T-helper 2 cell treated with Interferon-gamma antibody and Interleukin-4, amounts not matched to agents 5 μg/mL and 100 μg/mL, for 36 hours (primary cell): ENCODE data around the gene MYO1F.
A peak's percentile ranks its signal among the peaks of the same experiment; 100 is the strongest.

Experiments used
- DNase-seq: peaks from one replicate; pipeline ENCODE4 v3.0.0; 2021; ENCODE audit warnings: low spot score
- H3K27ac Mint-ChIP-seq: one replicate; pipeline ENCODE4 v1.8.0; 2021; ENCODE audit warnings: mild to moderate bottlenecking, mixed read lengths
- H3K27me3 Mint-ChIP-seq: one replicate; pipeline ENCODE4 v1.8.0; 2021; ENCODE audit warnings: low read depth, mixed read lengths
- H3K36me3 Mint-ChIP-seq: one replicate; pipeline ENCODE4 v1.8.0; 2021; ENCODE audit warnings: low read depth, mixed read lengths
- H3K4me1 Mint-ChIP-seq: one replicate; pipeline ENCODE4 v1.8.0; 2021; ENCODE audit warnings: low read depth, mixed read lengths
- H3K4me3 Mint-ChIP-seq: one replicate; pipeline ENCODE4 v1.8.0; 2022; ENCODE audit warnings: mild to moderate bottlenecking, moderate library complexity, mixed read lengths
- H3K9me3 Mint-ChIP-seq: one replicate; pipeline ENCODE4 v1.8.0; 2021; ENCODE audit warnings: mixed read lengths

The MYO1F gene

GRCh38 chr19:8610041-8610935 lies 33.0 kb upstream of the MYO1F start, which contains the start of gene ADAMTS10:
Gene ADAMTS10 (minus strand): TSS chr19:8610715. CDS start chr19:8605710, 5,005 bp downstream.
- no peaks in the 10 kb centered on the region for H3K9me3 Mint-ChIP-seq
- peak within 1 kb of the TSS; percentile 3 for H3K27ac Mint-ChIP-seq
- H3K36me3 Mint-ChIP-seq = peaks cover 1% of the 10 kb centered on the region
- peaks cover 20% of the 10 kb centered on the region for H3K27me3 Mint-ChIP-seq
- peaks cover 9% of the 10 kb centered on the region for H3K4me1 Mint-ChIP-seq
- peak within 1 kb of the TSS; percentile 83 for H3K4me3 Mint-ChIP-seq
- DNase-seq = peak; percentile 7

- Mint-ChIP-seq H3K4me1 (peaks cover 9% of the 10 kb centered on the region), H3K27me3 (peaks cover 20% of the 10 kb centered on the region), H3K4me3 (peak overlapping the region; percentile 83), H3K36me3 (peaks cover 1% of the 10 kb centered on the region), H3K27ac (no peak overlapping the region), H3K9me3 (peaks cover 3% of the 10 kb centered on the region)
- no peak for DNase-seq
Measured at GRCh38 chr19:8609279-8610040, 32.2 kb upstream of the MYO1F start.

GRCh38 chr19:8608941-8609278 lies 31.7 kb upstream of the MYO1F start:
- Mint-ChIP-seq H3K27me3 (peaks cover 20% of the 10 kb centered on the region), H3K27ac (no peak overlapping the region), H3K9me3 (peaks cover 3% of the 10 kb centered on the region), H3K4me3 (peak overlapping the region; percentile 28), H3K4me1 (peaks cover 9% of the 10 kb centered on the region), H3K36me3 (peaks cover 1% of the 10 kb centered on the region)
- DNase-seq = no peak

GRCh38 chr19:8607386-8607785 lies 30.1 kb upstream of the MYO1F start:
- Mint-ChIP-seq H3K27me3 (peaks cover 20% of the 10 kb centered on the region), H3K4me3 (no peak overlapping the region), H3K9me3 (peaks cover 3% of the 10 kb centered on the region), H3K27ac (no peak overlapping the region), H3K4me1 (peaks cover 9% of the 10 kb centered on the region), H3K36me3 (peaks cover 1% of the 10 kb centered on the region)
- DNase-seq = no peak

GRCh38 chr19:8605514-8605913 lies 28.3 kb upstream of the MYO1F start:
- H3K4me1 Mint-ChIP-seq = peaks cover 9% of the 10 kb centered on the region
- no peak overlapping the region for H3K27ac Mint-ChIP-seq
- DNase-seq = no peak
- H3K27me3 Mint-ChIP-seq = peaks cover 16% of the 10 kb centered on the region
- peaks cover 3% of the 10 kb centered on the region for H3K9me3 Mint-ChIP-seq
- H3K36me3 Mint-ChIP-seq = peaks cover 1% of the 10 kb centered on the region
- no peak overlapping the region for H3K4me3 Mint-ChIP-seq

GRCh38 chr19:8601796-8602195 lies 24.6 kb upstream of the MYO1F start:
- Mint-ChIP-seq H3K27ac (no peak overlapping the region), H3K36me3 (no peaks in the 10 kb centered on the region), H3K4me3 (no peak overlapping the region), H3K27me3 (no peaks in the 10 kb centered on the region), H3K9me3 (peaks cover 3% of the 10 kb centered on the region), H3K4me1 (no peaks in the 10 kb centered on the region)
- no peak for DNase-seq

GRCh38 chr19:8600816-8601215 lies 23.6 kb upstream of the MYO1F start:
- no peak overlapping the region for H3K27ac Mint-ChIP-seq
- peaks cover 3% of the 10 kb centered on the region for H3K9me3 Mint-ChIP-seq
- H3K27me3 Mint-ChIP-seq = no peaks in the 10 kb centered on the region
- DNase-seq = no peak
- no peaks in the 10 kb centered on the region for H3K4me1 Mint-ChIP-seq
- H3K4me3 Mint-ChIP-seq = no peak overlapping the region
- H3K36me3 Mint-ChIP-seq = no peaks in the 10 kb centered on the region

GRCh38 chr19:8600064-8600463 lies 22.8 kb upstream of the MYO1F start:
- no peak for DNase-seq
- peaks cover 3% of the 10 kb centered on the region for H3K9me3 Mint-ChIP-seq
- no peaks in the 10 kb centered on the region for H3K36me3 Mint-ChIP-seq
- no peaks in the 10 kb centered on the region for H3K4me1 Mint-ChIP-seq
- H3K4me3 Mint-ChIP-seq = no peak overlapping the region
- H3K27ac Mint-ChIP-seq = no peak overlapping the region
- H3K27me3 Mint-ChIP-seq = no peaks in the 10 kb centered on the region

- H3K4me1 Mint-ChIP-seq = peaks cover 9% of the 10 kb centered on the region
- H3K4me3 Mint-ChIP-seq = no peak overlapping the region
- peaks cover 14% of the 10 kb centered on the region for H3K27me3 Mint-ChIP-seq
- no peak overlapping the region for H3K27ac Mint-ChIP-seq
- no peak for DNase-seq
- no peaks in the 10 kb centered on the region for H3K36me3 Mint-ChIP-seq
- H3K9me3 Mint-ChIP-seq = peaks cover 26% of the 10 kb centered on the region
Measured at GRCh38 chr19:8596168-8596567, 18.9 kb upstream of the MYO1F start.

- H3K27ac Mint-ChIP-seq = no peak overlapping the region
- peaks cover 9% of the 10 kb centered on the region for H3K4me1 Mint-ChIP-seq
- peaks cover 20% of the 10 kb centered on the region for H3K27me3 Mint-ChIP-seq
Measured at GRCh38 chr19:8595651-8596050, 18.4 kb upstream of the MYO1F start.

GRCh38 chr19:8593931-8594330 lies 16.7 kb upstream of the MYO1F start:
- Mint-ChIP-seq H3K4me1 (peaks cover 9% of the 10 kb centered on the region), H3K4me3 (no peak overlapping the region), H3K36me3 (no peaks in the 10 kb centered on the region), H3K9me3 (peaks cover 26% of the 10 kb centered on the region), H3K27me3 (peaks cover 20% of the 10 kb centered on the region), H3K27ac (no peak overlapping the region)
- DNase-seq = no peak

More at GRCh38 chr19:8595651-8596050, 18.4 kb upstream of the MYO1F start:
- no peak for DNase-seq
- Mint-ChIP-seq H3K9me3 (peaks cover 26% of the 10 kb centered on the region), H3K36me3 (no peaks in the 10 kb centered on the region), H3K4me3 (no peak overlapping the region)

GRCh38 chr19:8592231-8593009 lies 15.2 kb upstream of the MYO1F start:
- Mint-ChIP-seq H3K4me1 (peaks cover 9% of the 10 kb centered on the region), H3K27ac (peak overlapping the region; percentile 42), H3K27me3 (peaks cover 20% of the 10 kb centered on the region), H3K36me3 (no peaks in the 10 kb centered on the region), H3K4me3 (peak overlapping the region; percentile 72), H3K9me3 (peaks cover 26% of the 10 kb centered on the region)
- DNase-seq = peak; percentile 74

- Mint-ChIP-seq H3K4me1 (peaks cover 9% of the 10 kb centered on the region), H3K36me3 (no peaks in the 10 kb centered on the region), H3K4me3 (no peak overlapping the region), H3K27ac (no peak overlapping the region), H3K27me3 (peaks cover 20% of the 10 kb centered on the region), H3K9me3 (peaks cover 19% of the 10 kb centered on the region)
- DNase-seq = no peak
Measured at GRCh38 chr19:8589177-8589714, 12.0 kb upstream of the MYO1F start.
